A549 (cell line): ENCODE results near the gene SOX5. TPM values are rescaled to one million over a fixed set of nuclear protein-coding genes. Genes with fewer than 3 reads are reported as not detected.
"Not testable (repeated sequence)": the region's sequence is repeated elsewhere in the genome, so short reads cannot be mapped to it uniquely, and the experiment has no call there.

ENCODE experiments used
- ATAC-seq, 2 experiments: fragments of 200-7000 bp in 1 of 2; fragments of >200 bp in 1 of 2; cut with Nextera tagmentation in 1 of 2; cut with Tn5 transposase in 1 of 2; 3 replicates each; pipeline versions ENCODE4 v1.8.0 to v1.9.1; 2018 to 2020; ENCODE audit warnings: mild to moderate bottlenecking in 1 of 2, moderate library complexity in 1 of 2
- CTCF ChIA-PET: fragments of 300-600 bp; sonication (Branson Sonifier 250); formaldehyde crosslinking; extraction: SDS; loops from one replicate; lab custom pipeline; 2021; ENCODE audit warnings: antibody characterized with exemption, inconsistent platforms; lab: Yijun Ruan, JAX
- POLR2A ChIA-PET: fragments of 350-600 bp; formaldehyde crosslinking; extraction: SDS; loops from one replicate; lab custom pipeline; 2021; ENCODE audit warnings: antibody characterized with exemption, inconsistent platforms; lab: Yijun Ruan, JAX
- DNase-seq, 2 experiments: peaks; one replicate each; pipeline versions ENCODE4 v3.0.0 to v3.0.0-alpha.2; 2011 to 2016; ENCODE audit warnings: low read depth in 1 of 2, low spot score in 1 of 2
- FAIRE-seq: peaks from 2 replicates; lab custom pipeline; 2011; peaks lifted over from hg19 to GRCh38; lab: Jason Lieb, UNC
- H3K27ac ChIP-seq, 2 experiments: fragments of >200 bp; sonication (Bioruptor Twin); formaldehyde crosslinking; 3 replicates each; pipeline ENCODE4 v1.5.1; 2016 to 2017
- H3K4me1 ChIP-seq: fragments of >200 bp; sonication (Bioruptor Twin); formaldehyde crosslinking; 3 replicates; pipeline ENCODE4 v1.6.1; 2016
- H3K4me2 ChIP-seq: fragments of >200 bp; sonication (Bioruptor Twin); formaldehyde crosslinking; 3 replicates; pipeline ENCODE4 v1.6.1; 2016
- H3K4me3 ChIP-seq: fragments of >200 bp; sonication (Bioruptor Twin); formaldehyde crosslinking; 3 replicates; pipeline ENCODE4 v1.5.1; 2016
- H3K9me3 ChIP-seq: fragments of >200 bp; sonication (Bioruptor Twin); formaldehyde crosslinking; 3 replicates; pipeline ENCODE4 v1.6.1; 2016
- CBX2 ChIP-seq: fragments of 200-600 bp; sonication (generic); IDR thresholded peaks from 2 replicates; pipeline ENCODE4 v1.6.1; 2016; ENCODE audit warnings: low read depth, mild to moderate bottlenecking, borderline replicate concordance
- CBX8 ChIP-seq: fragments of 200-600 bp; sonication (generic); IDR thresholded peaks from 2 replicates; pipeline ENCODE4 v1.6.1; 2016
- EP300 ChIP-seq, 2 experiments: fragments of >200 bp; sonication (Bioruptor Twin); formaldehyde crosslinking; IDR thresholded peaks; 2 replicates in 1 of 2; 3 replicates in 1 of 2; pipeline ENCODE4 v1.6.1; 2016 to 2017
- GATA3 ChIP-seq: IDR thresholded peaks from 2 replicates; pipeline ENCODE4 v1.6.1; 2012; ENCODE audit warnings: borderline replicate concordance
- HOXA7 ChIP-seq: fragments of 250-450 bp; sonication (Bioruptor Pico); IDR thresholded peaks from 2 replicates; pipeline ENCODE4 v1.5.0; 2020; ENCODE audit warnings: mild to moderate bottlenecking, moderate library complexity
- HOXB13 ChIP-seq: fragments of 250-450 bp; sonication (Bioruptor Pico); IDR thresholded peaks from 2 replicates; pipeline ENCODE4 v1.5.0; 2020; ENCODE audit warnings: low read depth, mild to moderate bottlenecking, moderate library complexity
- JUNB ChIP-seq: fragments of >200 bp; sonication (Bioruptor Twin); formaldehyde crosslinking; IDR thresholded peaks from 2 replicates; pipeline ENCODE4 v1.6.1; 2016
- KDM1A ChIP-seq: fragments of 200-600 bp; sonication (generic); IDR thresholded peaks from 2 replicates; pipeline ENCODE4 v1.6.1; 2016; ENCODE audit warnings: low read depth, mild to moderate bottlenecking
- MAFK ChIP-seq: fragments of 450-650 bp; IDR thresholded peaks from 2 replicates; pipeline ENCODE4 v1.6.1; 2014; ENCODE audit not compliant: partially characterized antibody
- NFE2L2 ChIP-seq: fragments of 150-350 bp; conservative IDR thresholded peaks from 2 replicates; pipeline ENCODE4 v1.6.1; 2014; ENCODE audit warnings: low read length
- POLR2A ChIP-seq: IDR thresholded peaks from 2 replicates; pipeline ENCODE4 v1.6.1; 2012; ENCODE audit warnings: mild to moderate bottlenecking, low read length
- RFX5 ChIP-seq: fragments of 450-650 bp; IDR thresholded peaks from 2 replicates; pipeline ENCODE4 v1.7.1; 2014; ENCODE audit warnings: antibody characterized with exemption, mild to moderate bottlenecking, moderate library complexity
- ZFP36 ChIP-seq: fragments of 450-650 bp; IDR thresholded peaks from 2 replicates; pipeline ENCODE4 v1.6.1; 2014; ENCODE audit warnings: borderline replicate concordance; ENCODE audit not compliant: partially characterized antibody
- WGBS: methylation state at CpG from one replicate; pipeline ENCODE4 v1.1.6; 2017; ENCODE audit errors: missing lambda C conversion rate; 5-methylcytosine and 5-hydroxymethylcytosine counted together
- polyA plus RNA-seq, 4 experiments: library from polyadenylated mRNA; depleted of rRNA in 3 of 4; stranded (reverse); fragments of >200 nt; fragmentation: RNase III in 1 of 4; extraction: RNeasy Plus Mini Kit Qiagen cat#74134 plus additional on column Dnase treatment in 1 of 4; gene quantifications; 2 replicates in 3 of 4; 3 replicates in 1 of 4; pipeline ENCODE4 v1.2.3, GENCODE V29; 2011 to 2017
- TF ChIP-seq, protein P1 (sequence below): fragments of 250-450 bp; sonication (Bioruptor Pico); IDR thresholded peaks from 2 replicates; pipeline ENCODE4 v1.5.0; 2020; ENCODE audit warnings: low read depth, mild to moderate bottlenecking, moderate library complexity

The SOX5 gene
- polyA plus RNA-seq, 2 of the 4 experiments (the other 2 are of a cell fraction), result not detected

GRCh38 chr12:23523339-23523738, 426.1 kb downstream of the SOX5 start:
- 2% methylated on average over 2 of the region's 2 CpGs for WGBS
- no peak overlapping the region for H3K4me3 ChIP-seq
- TF ChIP-seq HOXA7 (CRISPR knock-in tag) (no peak), MAFK (no peak), CBX8 (no peak)
- TF ChIP-seq, protein P1, sequence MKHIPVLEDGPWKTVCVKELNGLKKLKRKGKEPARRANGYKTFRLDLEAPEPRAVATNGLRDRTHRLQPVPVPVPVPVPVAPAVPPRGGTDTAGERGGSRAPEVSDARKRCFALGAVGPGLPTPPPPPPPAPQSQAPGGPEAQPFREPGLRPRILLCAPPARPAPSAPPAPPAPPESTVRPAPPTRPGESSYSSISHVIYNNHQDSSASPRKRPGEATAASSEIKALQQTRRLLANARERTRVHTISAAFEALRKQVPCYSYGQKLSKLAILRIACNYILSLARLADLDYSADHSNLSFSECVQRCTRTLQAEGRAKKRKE (CRISPR knock-in tag), result no peak
- TF ChIP-seq, all 56 proteins: peak for 0
- FAIRE-seq (no peak), ATAC-seq (no peak), DNase-seq (no peak)
- no peaks in the 10 kb centered on the region for H3K4me1 ChIP-seq
- H3K27ac ChIP-seq, result no peak overlapping the region
- CTCF ChIA-PET, result no interaction called here
- H3K4me2 ChIP-seq, result no peak overlapping the region
- H3K9me3 ChIP-seq, result peaks cover 4% of the 10 kb centered on the region; the same call in 2 of the 3 replicates
- POLR2A ChIA-PET, result no interaction called here

DNA sequence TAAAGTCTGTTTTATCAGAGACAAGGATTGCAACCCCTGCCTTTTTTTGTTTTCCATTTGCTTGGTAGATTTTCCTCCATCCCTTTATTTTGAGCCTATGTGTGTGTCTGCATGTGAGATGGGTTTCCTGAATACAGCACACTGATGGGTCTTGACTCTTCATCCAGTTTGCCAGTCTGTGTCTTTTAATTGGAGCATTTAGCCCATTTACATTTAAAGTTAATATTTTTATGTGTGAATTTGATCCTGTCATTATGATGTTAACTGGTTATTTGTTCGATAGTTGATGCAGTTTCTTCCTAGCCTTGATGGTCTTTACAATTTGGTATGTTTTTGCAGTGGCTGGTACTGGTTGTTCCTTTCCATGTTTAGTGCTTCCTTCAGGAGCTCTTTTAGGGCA, 430.0 kb downstream of the SOX5 start:
- CTCF ChIA-PET, H3K9me3 ChIP-seq, H3K4me2 ChIP-seq, ATAC-seq, H3K27ac ChIP-seq, POLR2A ChIA-PET, DNase-seq, H3K4me1 ChIP-seq, H3K4me3 ChIP-seq, FAIRE-seq: not testable (repeated sequence)
- WGBS, result 0% methylated on average over 1 of the region's 1 CpG

DNA sequence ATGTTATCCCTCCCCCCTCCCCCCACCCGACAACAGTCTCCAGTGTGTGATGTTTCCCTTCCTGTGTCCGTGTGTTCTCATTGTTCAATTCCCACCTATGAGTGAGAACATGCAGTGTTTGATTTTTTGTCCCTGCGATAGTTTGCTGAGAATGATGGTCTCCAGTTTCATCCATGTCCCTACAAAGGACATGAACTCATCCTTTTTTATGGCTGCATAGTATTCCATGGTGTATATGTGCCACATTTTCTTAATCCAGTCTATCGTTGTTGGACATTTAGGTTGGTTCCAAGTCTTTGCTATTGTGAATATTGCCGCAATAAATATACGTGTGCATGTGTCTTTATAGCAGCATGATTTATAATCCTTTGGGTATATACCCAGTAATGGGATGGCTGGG, 433.7 kb downstream of the SOX5 start:
- DNase-seq, CTCF ChIA-PET, H3K4me3 ChIP-seq, FAIRE-seq, POLR2A ChIA-PET, H3K27ac ChIP-seq, H3K9me3 ChIP-seq, ATAC-seq, H3K4me1 ChIP-seq, H3K4me2 ChIP-seq: not testable (repeated sequence)
- 17% methylated on average over 5 of the region's 6 CpGs for WGBS

DNA sequence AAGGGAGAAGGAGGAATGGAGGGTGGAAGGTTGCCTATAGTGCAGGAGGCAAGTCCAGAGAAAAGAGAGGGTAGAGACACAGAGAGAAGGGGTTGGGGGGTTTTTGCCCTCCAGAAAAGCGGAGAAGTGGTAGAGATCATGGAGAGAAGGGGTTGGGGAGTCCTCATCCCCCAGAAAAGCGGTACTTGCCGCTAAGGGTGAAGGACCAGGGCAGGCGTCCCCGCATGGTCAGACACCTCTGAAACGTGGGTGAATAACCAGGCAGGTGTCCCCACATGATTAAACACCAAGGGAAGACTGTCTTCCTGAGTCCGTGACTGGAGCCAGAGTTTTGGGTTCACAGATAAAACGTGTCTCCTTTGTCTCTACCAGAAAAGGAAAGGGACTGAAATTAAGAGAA, 439.0 kb downstream of the SOX5 start:
- no peaks in the 10 kb centered on the region; the same call in 1 of the 3 replicates for H3K9me3 ChIP-seq
- POLR2A ChIA-PET, result no interaction called here
- TF ChIP-seq JUNB, result no peak
- no peak for TF ChIP-seq RFX5
- TF ChIP-seq ZFP36, result no peak
- no peak for TF ChIP-seq HOXB13 (CRISPR knock-in tag)
- TF ChIP-seq CBX2, result no peak
- TF ChIP-seq GATA3, result no peak
- no peak for TF ChIP-seq MAFK
- TF ChIP-seq POLR2A, result no peak
- no peak for TF ChIP-seq NFE2L2
- no peak for TF ChIP-seq EP300 (IDR thresholded peaks at IDR 0.05)
- TF ChIP-seq KDM1A, result no peak
- no peak overlapping the region for H3K4me3 ChIP-seq
- no peak overlapping the region for H3K27ac ChIP-seq
- DNase-seq, result no peak
- no peak overlapping the region for H3K4me2 ChIP-seq
- ATAC-seq, result no peak
- H3K4me1 ChIP-seq, result no peaks in the 10 kb centered on the region
- CTCF ChIA-PET, result no interaction called here
- 3% methylated on average over 8 of the region's 8 CpGs for WGBS
- no peak for FAIRE-seq

GRCh38 chr12:23509832-23510231, 439.6 kb downstream of the SOX5 start:
- WGBS, result 10% methylated on average over 8 of the region's 8 CpGs
- DNase-seq, CTCF ChIA-PET, H3K4me2 ChIP-seq, ATAC-seq, POLR2A ChIA-PET, FAIRE-seq, H3K4me3 ChIP-seq, H3K4me1 ChIP-seq, H3K27ac ChIP-seq, H3K9me3 ChIP-seq: not testable (repeated sequence)

- H3K27ac ChIP-seq, POLR2A ChIA-PET, DNase-seq, FAIRE-seq, CTCF ChIA-PET, H3K4me3 ChIP-seq, H3K4me2 ChIP-seq, H3K9me3 ChIP-seq, ATAC-seq, H3K4me1 ChIP-seq: not testable (repeated sequence)
- WGBS, result 0% methylated on average over 4 of the region's 4 CpGs
These were observed 441.7 kb downstream of the SOX5 start for GRCh38 chr12:23507785-23508184.

DNA sequence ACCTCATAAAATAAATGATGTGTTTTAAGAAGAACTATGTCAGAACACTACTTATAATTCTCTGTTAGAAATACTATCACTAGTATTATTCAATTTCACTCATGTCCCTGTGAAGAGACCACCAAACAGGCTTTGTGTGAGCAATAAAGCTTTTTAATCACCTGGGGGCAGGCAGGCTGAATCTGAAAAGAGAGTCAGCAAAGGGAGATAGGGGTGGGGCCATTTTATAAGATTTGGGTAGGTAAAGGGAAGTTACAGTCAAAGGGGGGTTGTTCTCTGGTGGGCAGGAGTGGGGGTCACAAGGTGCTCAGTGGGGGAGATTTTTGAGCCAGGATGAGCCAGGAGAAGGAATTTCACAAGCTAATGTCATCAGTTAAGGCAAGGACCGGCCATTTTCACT, 443.7 kb downstream of the SOX5 start:
- H3K9me3 ChIP-seq, H3K4me1 ChIP-seq, FAIRE-seq, POLR2A ChIA-PET, ATAC-seq, CTCF ChIA-PET, H3K4me3 ChIP-seq, H3K27ac ChIP-seq, H3K4me2 ChIP-seq, DNase-seq: not testable (repeated sequence)
- WGBS, result 0% methylated on average over 1 of the region's 1 CpG
